CD4-positive, CD25-positive, alpha-beta regulatory T cell (primary cell): Measurements from ENCODE around the gene DIPK1B. TPM values are rescaled to one million over a fixed set of nuclear protein-coding genes. Genes with fewer than 3 reads are reported as not detected.
A peak's percentile ranks its signal among the peaks of the same experiment; 100 is the strongest.

Source experiments
- ATAC-seq, 2 donors: fragments of 150-1000 bp; cut with Tn5 transposase; one replicate each; pipeline ENCODE4 v1.10.0; 2021; ENCODE audit warnings: low read depth in 2 of 2, moderate number of reproducible peaks in 2 of 2, moderate library complexity in 1 of 2
- DNase-seq, 3 donors: peaks; one replicate each; pipeline versions ENCODE4 v3.0.0 to v3.0.0-alpha.2; 2012 to 2022; ENCODE audit warnings: mixed read lengths in 1 of 3
- H3K27ac ChIP-seq: one replicate; pipeline ENCODE4 v1.7.0; 2013; ENCODE audit warnings: mild to moderate bottlenecking, low read length; ENCODE audit not compliant: insufficient read depth, poor library complexity, severe bottlenecking
- H3K27me3 ChIP-seq: one replicate; pipeline ENCODE4 v1.7.0; 2013; ENCODE audit warnings: low read length; ENCODE audit not compliant: control insufficient read depth, insufficient read depth
- H3K36me3 ChIP-seq: one replicate; pipeline ENCODE4 v1.7.0; 2013; ENCODE audit warnings: mild to moderate bottlenecking, low read length, moderate library complexity; ENCODE audit not compliant: control insufficient read depth, insufficient read depth
- H3K4me1 ChIP-seq: 2 replicates; pipeline ENCODE4 v1.7.0; 2013; ENCODE audit warnings: mild to moderate bottlenecking, low read length; ENCODE audit not compliant: insufficient read depth, control insufficient read depth, poor library complexity, severe bottlenecking
- H3K4me3 ChIP-seq: one replicate; pipeline ENCODE4 v1.7.0; 2013; ENCODE audit warnings: low read depth, mild to moderate bottlenecking, low read length, moderate library complexity
- H3K9me3 ChIP-seq, 2 experiments: 1 replicate in 1 of 2; 2 replicates in 1 of 2; pipeline ENCODE4 v1.7.0; 2013; ENCODE audit warnings: low read length in 2 of 2, mild to moderate bottlenecking in 1 of 2, moderate library complexity in 1 of 2; ENCODE audit not compliant: control insufficient read depth in 2 of 2
- H3K27ac Mint-ChIP-seq, 3 donors: one replicate each; pipeline ENCODE4 v1.8.0; 2020 to 2022; ENCODE audit warnings: mild to moderate bottlenecking in 3 of 3, mixed read lengths in 3 of 3, moderate library complexity in 2 of 3
- H3K27me3 Mint-ChIP-seq: one replicate; pipeline ENCODE4 v1.8.0; 2022; ENCODE audit warnings: mild to moderate bottlenecking, mixed read lengths
- H3K36me3 Mint-ChIP-seq: one replicate; pipeline ENCODE4 v1.8.0; 2020; ENCODE audit warnings: mixed read lengths
- H3K4me1 Mint-ChIP-seq, 4 donors: one replicate each; pipeline ENCODE4 v1.8.0; 2020 to 2022; ENCODE audit warnings: mixed read lengths in 4 of 4, mild to moderate bottlenecking in 1 of 4
- H3K4me3 Mint-ChIP-seq, 4 donors: one replicate each; pipeline ENCODE4 v1.8.0; 2020 to 2022; ENCODE audit warnings: mild to moderate bottlenecking in 4 of 4, mixed read lengths in 4 of 4, moderate library complexity in 3 of 4
- H3K9me3 Mint-ChIP-seq, 7 donors: one replicate each; pipeline ENCODE4 v1.8.0; 2020 to 2022; ENCODE audit warnings: mixed read lengths in 7 of 7, mild to moderate bottlenecking in 3 of 7, moderate library complexity in 2 of 7
- polyA plus RNA-seq, 4 donors: library from polyadenylated mRNA; unstranded; fragments of 300-500 nt; fragmentation: Illumina TruSeq; gene quantifications; one replicate each; pipeline ENCODE4 v1.2.3, GENCODE V29; 2021
- total RNA-seq: library from RNA; stranded (reverse); gene quantifications from one replicate; pipeline ENCODE4 v1.2.3, GENCODE V29; 2022

The DIPK1B gene
- total and polyA plus RNA-seq, 5 donors from 2014 or later, result 0.16 to 1.3 TPM; not detected in 3

GRCh38 chr9:136735812-136736480 is 23.6 kb downstream of the DIPK1B start:
- no peaks in the 10 kb centered on the region for H3K36me3 Mint-ChIP-seq
- ATAC-seq (no peak), DNase-seq (no peak)
- peaks cover 0 to 3% (median 0%) of the 10 kb centered on the region in 4 donors for H3K4me1 Mint-ChIP-seq
- H3K4me3 Mint-ChIP-seq, result no peak overlapping the region
- H3K9me3 ChIP-seq, result no peaks in the 10 kb centered on the region
- no peak overlapping the region for H3K27ac ChIP-seq
- no peak overlapping the region for H3K27ac Mint-ChIP-seq
- H3K27me3 Mint-ChIP-seq, result peaks cover 5% of the 10 kb centered on the region
- no peaks in the 10 kb centered on the region for H3K27me3 ChIP-seq
- H3K36me3 ChIP-seq, result no peaks in the 10 kb centered on the region
- peaks cover 0 to 2% (median 0%) of the 10 kb centered on the region in 7 donors for H3K9me3 Mint-ChIP-seq
- H3K4me1 ChIP-seq, result no peaks in the 10 kb centered on the region
- H3K4me3 ChIP-seq, result no peak overlapping the region

DNA sequence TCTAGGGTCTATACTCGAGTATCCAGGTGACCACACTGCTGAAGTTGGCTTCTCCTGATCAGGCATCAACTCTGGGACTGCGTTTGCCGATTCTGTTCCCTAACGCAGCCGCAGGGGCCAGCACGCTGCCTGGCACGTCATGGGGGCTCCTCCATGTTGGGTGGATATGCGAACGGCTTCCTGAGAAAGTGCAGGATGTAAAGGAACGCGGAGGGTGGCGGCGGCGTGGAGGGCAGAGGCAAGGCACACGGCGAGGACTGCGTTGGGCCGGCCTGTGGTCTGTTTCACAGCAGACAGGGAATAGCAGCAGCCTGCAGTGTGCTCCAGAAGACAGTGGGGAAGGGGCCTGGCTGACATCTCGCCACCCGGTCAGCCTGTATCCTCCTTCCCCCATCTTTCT is 26.6 kb downstream of the DIPK1B start:
- Mint-ChIP-seq H3K27ac (no peak overlapping the region), H3K36me3 (no peaks in the 10 kb centered on the region), H3K27me3 (peaks cover 5% of the 10 kb centered on the region), H3K4me3 (no peak overlapping the region), H3K4me1 (peaks cover 0 to 11% (median 0%) of the 10 kb centered on the region in 4 donors), H3K9me3 (peaks cover 0 to 2% (median 0%) of the 10 kb centered on the region in 7 donors)
- DNase-seq, result no peak
- Histone ChIP-seq H3K4me3 (no peak overlapping the region), H3K27ac (no peak overlapping the region), H3K27me3 (no peaks in the 10 kb centered on the region), H3K9me3 (no peaks in the 10 kb centered on the region), H3K4me1 (peaks cover 17% of the 10 kb centered on the region), H3K36me3 (no peaks in the 10 kb centered on the region)
- no peak for ATAC-seq

GRCh38 chr9:136739509-136739908 is 27.1 kb downstream of the DIPK1B start:
- peaks cover 17% of the 10 kb centered on the region for H3K4me1 ChIP-seq
- peaks cover 0 to 11% (median 0%) of the 10 kb centered on the region in 4 donors for H3K4me1 Mint-ChIP-seq
- no peaks in the 10 kb centered on the region for H3K27me3 ChIP-seq
- H3K9me3 ChIP-seq, result no peaks in the 10 kb centered on the region
- no peaks in the 10 kb centered on the region for H3K36me3 ChIP-seq
- H3K27me3 Mint-ChIP-seq, result peaks cover 5% of the 10 kb centered on the region
- H3K4me3 ChIP-seq, result no peak overlapping the region
- H3K27ac ChIP-seq, result no peak overlapping the region
- H3K4me3 Mint-ChIP-seq, result no peak overlapping the region
- DNase-seq (no peak), ATAC-seq (no peak)
- H3K9me3 Mint-ChIP-seq, result peaks cover 0 to 2% (median 0%) of the 10 kb centered on the region in 7 donors
- H3K36me3 Mint-ChIP-seq, result no peaks in the 10 kb centered on the region
- no peak overlapping the region for H3K27ac Mint-ChIP-seq

DNA sequence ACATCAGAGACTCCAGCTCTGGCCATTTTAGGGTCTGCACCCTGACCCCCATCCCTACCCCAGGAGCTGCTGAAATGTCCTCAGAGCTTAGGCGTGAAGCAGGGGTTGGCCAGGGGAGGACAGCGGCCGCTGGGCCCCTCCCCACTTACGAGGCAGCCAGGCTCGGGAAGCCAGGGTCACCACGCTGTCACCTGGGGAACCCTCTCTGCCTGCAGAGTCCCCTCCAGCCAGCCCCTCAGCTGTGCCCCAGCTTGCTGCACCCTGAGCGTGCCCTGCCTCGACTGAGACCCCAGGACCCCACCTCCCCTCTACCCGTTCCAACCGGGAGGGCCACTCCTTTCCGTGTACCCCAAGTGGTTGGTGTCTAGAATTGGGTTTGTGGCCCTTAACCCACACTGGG is 27.7 kb downstream of the DIPK1B start:
- Histone ChIP-seq H3K4me1 (peaks cover 17% of the 10 kb centered on the region), H3K9me3 (no peaks in the 10 kb centered on the region), H3K36me3 (no peaks in the 10 kb centered on the region), H3K27me3 (no peaks in the 10 kb centered on the region), H3K4me3 (no peak overlapping the region), H3K27ac (no peak overlapping the region)
- Mint-ChIP-seq H3K9me3 (peaks cover 0 to 2% (median 0%) of the 10 kb centered on the region in 7 donors), H3K4me3 (peak overlapping the region in 2 of 4 donors; percentile 60 to 64), H3K27ac (peak overlapping the region in 1 of 3 donors; percentile 67), H3K27me3 (peaks cover 5% of the 10 kb centered on the region), H3K36me3 (no peaks in the 10 kb centered on the region), H3K4me1 (peaks cover 0 to 11% (median 0%) of the 10 kb centered on the region in 4 donors)
- DNase-seq (no peak), ATAC-seq (no peak)

GRCh38 chr9:136740491-136740890 is 28.1 kb downstream of the DIPK1B start:
- no peak for ATAC-seq
- Mint-ChIP-seq H3K4me3 (peak overlapping the region in 3 of 4 donors; percentile 46 to 64 (median 60)), H3K36me3 (no peaks in the 10 kb centered on the region), H3K4me1 (peaks cover 0 to 11% (median 0%) of the 10 kb centered on the region in 4 donors), H3K9me3 (peaks cover 0 to 2% (median 0%) of the 10 kb centered on the region in 7 donors), H3K27me3 (peaks cover 5% of the 10 kb centered on the region), H3K27ac (peak overlapping the region in 1 of 3 donors; percentile 67)
- no peak overlapping the region for H3K27ac ChIP-seq
- H3K9me3 ChIP-seq, result no peaks in the 10 kb centered on the region
- H3K36me3 ChIP-seq, result no peaks in the 10 kb centered on the region
- no peak overlapping the region for H3K4me3 ChIP-seq
- DNase-seq, result no peak
- H3K27me3 ChIP-seq, result no peaks in the 10 kb centered on the region
- peaks cover 17% of the 10 kb centered on the region for H3K4me1 ChIP-seq

DNA sequence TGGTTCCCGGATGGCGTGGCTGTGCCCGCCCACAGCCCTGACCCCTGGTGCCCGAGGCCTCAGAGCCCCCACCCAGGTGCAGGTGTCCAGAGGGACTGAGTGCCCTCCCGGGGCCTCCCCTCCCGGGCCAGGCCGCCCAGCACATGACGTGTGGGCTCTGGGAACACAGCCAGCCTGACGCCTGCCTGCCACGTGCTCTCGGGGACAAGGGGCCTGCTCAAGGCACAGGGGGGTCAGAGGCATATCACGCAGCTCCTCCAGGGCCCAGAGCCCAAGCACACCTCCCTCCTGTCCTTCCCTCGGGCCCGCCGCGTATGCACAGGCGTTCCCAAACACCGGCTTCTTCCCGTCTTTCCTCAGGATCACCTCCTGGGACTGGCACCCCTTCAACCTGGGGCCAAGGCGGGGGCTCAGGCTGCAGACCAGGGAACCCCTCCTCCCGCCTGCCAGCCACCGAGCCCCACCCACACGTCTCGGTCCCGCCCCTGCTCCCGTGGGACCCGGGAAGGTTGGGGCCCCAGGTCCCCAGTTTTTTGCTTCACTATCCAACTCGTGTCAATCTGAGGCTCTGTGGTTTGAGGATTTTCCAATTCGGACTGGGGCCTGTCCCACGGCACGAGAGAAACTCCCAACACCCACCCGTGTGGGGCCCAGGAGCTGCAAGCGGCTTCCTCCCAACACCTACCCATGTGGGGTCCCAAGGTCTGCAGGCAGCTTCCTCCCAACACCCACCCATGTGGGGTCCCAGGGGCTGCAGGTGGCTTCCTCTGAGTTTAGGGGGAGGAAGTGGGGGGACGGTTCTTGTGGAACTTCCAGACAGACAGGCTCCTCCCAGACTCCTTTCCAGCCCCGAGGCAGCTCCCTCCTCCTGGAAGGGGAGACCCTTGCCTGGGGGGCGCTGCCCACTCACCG is 28.9 kb downstream of the DIPK1B start:
- ATAC-seq, result peak; percentile 8 to 21
- H3K27me3 Mint-ChIP-seq, result peaks cover 4% of the 10 kb centered on the region
- H3K36me3 ChIP-seq, result no peaks in the 10 kb centered on the region
- H3K27ac ChIP-seq, result no peak overlapping the region
- H3K4me3 ChIP-seq, result peak overlapping the region; percentile 19
- no peak for DNase-seq
- no peaks in the 10 kb centered on the region for H3K36me3 Mint-ChIP-seq
- H3K4me1 ChIP-seq, result peaks cover 17% of the 10 kb centered on the region
- no peaks in the 10 kb centered on the region for H3K27me3 ChIP-seq
- peak overlapping the region; percentile 38 to 86 (median 66) for H3K4me3 Mint-ChIP-seq
- H3K9me3 ChIP-seq, result no peaks in the 10 kb centered on the region
- H3K4me1 Mint-ChIP-seq, result peaks cover 0 to 11% (median 0%) of the 10 kb centered on the region in 4 donors
- H3K9me3 Mint-ChIP-seq, result peaks cover 0 to 2% (median 0%) of the 10 kb centered on the region in 7 donors
- H3K27ac Mint-ChIP-seq, result peak overlapping the region in 2 of 3 donors; percentile 49 to 51

- Mint-ChIP-seq H3K4me3 (peak overlapping the region; percentile 38 to 86 (median 66)), H3K9me3 (peaks cover 0 to 2% (median 0%) of the 10 kb centered on the region in 7 donors), H3K4me1 (peaks cover 0 to 11% (median 0%) of the 10 kb centered on the region in 4 donors), H3K36me3 (no peaks in the 10 kb centered on the region), H3K27me3 (no peaks in the 10 kb centered on the region), H3K27ac (peak overlapping the region in 2 of 3 donors; percentile 49 to 52)
- Histone ChIP-seq H3K27ac (no peak overlapping the region), H3K9me3 (no peaks in the 10 kb centered on the region), H3K36me3 (no peaks in the 10 kb centered on the region), H3K4me1 (peaks cover 17% of the 10 kb centered on the region), H3K4me3 (peak overlapping the region; percentile 19), H3K27me3 (no peaks in the 10 kb centered on the region)
- ATAC-seq, result peak; percentile 31 to 50
- DNase-seq, result peak in 1 of 3 donors; percentile 34
Measured at GRCh38 chr9:136741883-136742571, 29.7 kb downstream of the DIPK1B start.
